T-helper 22 cell (primary cell): ENCODE measurements around the gene BARD1.
"Not testable (repeated sequence)": the region's sequence is repeated elsewhere in the genome, so short reads cannot be mapped to it uniquely, and the experiment has no call there.

Source experiments
- DNase-seq: peaks from one replicate; pipeline ENCODE4 v3.0.0-alpha.2; 2020; ENCODE audit warnings: low read depth

The BARD1 gene

DNA sequence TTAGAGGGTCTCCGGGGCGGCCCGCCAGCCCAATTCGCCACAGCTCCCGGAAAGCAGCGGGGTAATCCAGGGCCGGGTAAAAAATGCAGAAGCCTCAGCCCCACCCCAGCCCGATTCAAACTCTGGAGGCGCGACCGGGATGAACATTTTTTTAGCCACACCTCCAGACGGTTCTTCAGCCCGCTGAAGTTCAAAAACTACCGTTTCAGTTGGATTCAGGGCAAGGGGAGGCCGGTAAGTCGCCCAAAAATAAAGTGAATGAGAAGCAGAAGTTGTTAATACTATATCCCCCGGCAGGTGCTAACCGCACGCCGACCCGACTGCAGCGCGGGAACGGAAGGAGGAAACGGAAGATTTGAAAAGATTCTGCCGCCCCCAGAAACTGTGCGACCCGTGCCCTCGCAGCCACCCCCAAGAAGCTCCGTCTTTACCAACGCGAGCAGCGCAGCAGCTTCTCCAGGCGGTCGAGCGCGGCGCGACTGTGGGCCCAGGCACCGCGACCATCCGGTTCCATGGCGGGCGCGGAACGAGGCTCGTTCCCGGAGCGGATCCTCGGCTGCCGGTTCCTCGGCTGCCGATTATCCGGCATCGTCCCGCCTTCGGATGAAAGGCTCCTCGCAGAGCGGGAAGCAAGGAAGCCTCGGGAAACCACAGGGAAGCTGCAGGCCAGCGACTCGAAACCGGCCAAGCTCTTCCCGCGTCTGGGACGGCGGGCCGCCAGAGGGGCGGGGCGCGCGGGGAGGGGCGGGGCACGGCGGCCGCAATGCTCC is at the start of gene BARD1:
TSS of gene BARD1 (minus strand) at position 703 of the 770 bp plus-strand sequence. CDS start at position 589, 114 bp downstream.
- peak; percentile 36 for DNase-seq

DNA sequence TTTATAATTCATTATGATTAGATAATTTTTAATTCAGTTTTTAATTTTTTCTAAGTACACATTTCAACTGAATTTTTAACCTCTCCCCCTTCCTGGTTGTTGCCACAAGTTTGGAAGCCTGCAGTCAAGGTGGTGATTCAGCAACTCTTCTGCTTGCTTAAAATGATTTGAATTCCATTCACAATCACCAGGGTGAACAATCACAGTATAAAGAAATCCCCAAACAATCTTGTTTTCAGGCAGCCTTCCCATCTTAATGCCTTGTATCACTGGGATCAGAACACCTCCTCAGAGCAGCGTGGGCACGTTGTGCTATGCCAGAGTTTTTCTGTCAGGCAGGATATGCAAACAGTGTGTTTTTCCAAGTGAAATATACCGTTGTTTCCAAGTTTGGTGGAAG is 46.7 kb upstream of the BARD1 start:
- DNase-seq = no peak

DNA sequence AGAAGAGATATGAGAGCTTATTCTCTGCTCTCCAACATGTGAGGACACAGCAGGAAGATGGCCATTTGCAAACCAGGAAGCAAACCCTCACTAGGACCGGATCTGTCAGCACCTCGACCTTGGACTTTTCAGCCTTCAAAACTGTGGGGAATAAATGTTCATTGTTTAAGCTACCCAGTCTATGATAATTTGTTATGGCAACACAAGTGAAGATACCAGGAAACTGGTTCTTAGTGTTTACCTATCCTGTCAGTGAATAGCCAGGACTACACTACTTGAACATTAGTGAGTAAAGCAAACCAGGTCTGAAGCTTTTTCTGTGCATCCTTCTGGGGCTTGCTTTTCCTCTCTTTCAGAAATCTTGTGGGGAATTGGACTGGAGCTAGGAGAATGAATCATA is 44.4 kb upstream of the BARD1 start:
- DNase-seq = no peak

DNA sequence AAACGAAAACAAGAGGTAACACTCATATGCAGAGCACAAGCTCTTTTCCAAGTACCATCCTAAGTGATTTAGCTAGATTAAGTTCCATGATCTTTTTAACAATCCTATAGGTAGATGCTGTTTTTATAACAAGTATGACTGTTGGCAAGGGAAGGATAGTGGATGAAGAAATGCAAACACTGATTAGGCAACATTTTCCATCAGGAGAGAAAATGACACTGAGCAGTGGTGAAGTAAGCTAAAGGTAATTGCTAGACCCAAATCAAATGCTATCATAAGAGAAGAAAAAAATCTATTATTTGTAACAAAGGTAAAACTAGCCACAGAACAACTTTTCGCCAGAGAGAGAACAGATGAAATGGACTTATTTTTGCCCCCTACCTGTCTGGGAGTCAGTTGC is 34.3 kb upstream of the BARD1 start:
- DNase-seq = no peak

DNA sequence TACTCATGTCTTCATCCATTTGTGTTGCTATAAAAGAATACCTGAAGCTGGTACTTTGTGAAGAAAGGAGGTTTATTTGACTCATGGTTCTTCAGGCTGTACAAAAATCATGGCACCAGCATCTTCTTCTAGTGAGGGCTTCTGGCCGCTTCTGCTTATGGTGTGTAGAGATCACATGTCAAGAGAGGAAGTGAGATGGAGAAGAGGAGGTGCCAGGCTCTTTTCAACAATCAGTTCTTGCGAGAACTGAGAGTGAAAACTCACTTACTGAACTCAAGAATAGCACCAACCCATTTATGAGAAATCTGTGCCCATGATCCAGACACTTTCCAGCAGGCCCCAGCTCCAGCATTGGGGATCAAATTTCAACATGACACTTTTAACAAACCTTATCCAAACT is 30.0 kb upstream of the BARD1 start:
- DNase-seq = no peak

DNA sequence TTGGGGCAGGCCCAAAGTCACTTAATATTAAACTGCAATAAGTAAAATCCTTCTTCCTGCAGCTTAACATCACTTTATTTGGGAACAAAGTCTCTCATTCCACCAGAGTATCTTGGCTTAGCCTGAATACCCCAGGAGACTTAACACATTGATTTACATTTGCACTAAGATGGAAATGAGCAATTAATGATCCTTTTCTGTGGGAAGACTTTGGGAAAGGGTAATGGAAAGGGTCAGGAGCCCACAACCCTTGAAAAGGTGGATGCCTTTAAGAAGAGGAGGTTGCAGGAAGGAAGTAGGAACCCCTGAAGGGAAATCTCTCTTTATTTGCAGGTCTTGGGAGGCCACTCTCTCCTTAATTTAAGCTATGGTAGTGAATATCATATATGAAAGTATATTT is 28.0 kb upstream of the BARD1 start:
- DNase-seq = no peak

DNA sequence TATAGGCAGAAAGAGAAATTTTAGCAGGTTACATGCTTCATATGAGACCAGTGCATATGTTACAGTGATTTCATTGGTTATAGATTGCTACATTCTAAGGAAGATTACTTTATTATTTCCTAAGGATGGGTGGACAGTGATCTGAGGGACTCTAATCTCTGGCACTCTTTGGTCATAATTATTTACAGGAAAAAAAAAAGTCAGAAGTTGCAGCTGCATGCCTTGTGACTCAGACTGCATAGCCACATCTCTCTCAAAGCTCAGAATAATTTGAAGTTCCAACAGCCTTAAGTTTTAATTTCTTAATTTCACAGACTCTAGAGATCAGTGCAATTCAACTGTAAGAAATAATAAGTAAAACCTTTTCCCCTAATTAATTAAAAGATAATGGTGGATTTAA is 27.1 kb upstream of the BARD1 start:
- DNase-seq = no peak

DNA sequence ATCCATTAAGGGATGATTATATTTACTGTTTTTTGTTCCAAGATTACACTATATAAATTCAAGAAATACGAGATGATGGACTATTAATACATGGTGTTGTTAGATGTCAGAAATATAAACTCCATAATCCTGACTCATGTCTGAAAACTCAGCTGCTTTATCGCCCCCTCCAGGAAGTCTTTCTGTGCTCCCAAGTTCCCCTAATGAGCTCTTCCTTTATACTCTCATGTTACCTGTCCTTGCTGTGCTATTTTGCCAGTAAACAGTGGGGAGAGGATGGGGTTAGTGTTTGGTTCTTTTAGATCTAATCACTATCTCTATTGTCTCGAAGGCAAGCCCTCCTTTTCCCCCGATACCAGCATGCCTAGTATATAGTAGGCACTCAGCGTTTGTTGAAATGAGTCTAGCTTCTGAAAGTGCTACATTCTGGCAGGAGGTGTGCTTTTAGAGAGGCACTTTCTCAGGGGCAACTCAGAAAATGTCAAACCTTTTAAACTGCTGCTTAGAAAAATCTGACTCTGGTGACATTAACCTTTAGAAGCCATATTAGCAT is 21.4 kb upstream of the BARD1 start:
- DNase-seq = no peak

DNA sequence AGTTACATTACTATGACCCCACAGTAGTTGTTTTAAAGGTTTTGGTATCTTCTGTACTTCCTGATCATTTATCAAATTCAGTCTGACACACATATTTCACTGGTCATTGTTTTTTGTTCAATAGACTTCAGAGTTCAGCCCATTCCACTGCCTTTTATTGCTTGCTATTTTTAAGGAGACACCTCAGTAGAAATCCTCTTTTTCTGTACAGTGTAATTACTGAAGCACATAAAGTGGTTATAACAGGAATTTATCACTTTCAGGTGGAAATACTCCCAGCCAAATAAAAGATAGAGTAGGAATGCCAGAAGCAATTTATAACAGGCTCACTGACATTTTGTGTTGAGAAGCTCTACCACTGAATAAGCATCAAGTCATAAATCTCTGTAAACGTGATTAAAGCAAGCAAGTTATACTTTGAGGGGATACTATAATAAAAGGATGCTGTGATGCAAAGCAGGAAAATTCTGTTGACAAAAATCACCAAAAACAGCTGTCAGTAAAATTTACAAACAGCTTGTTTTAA is 6.6 kb upstream of the BARD1 start:
- no peak for DNase-seq

DNA sequence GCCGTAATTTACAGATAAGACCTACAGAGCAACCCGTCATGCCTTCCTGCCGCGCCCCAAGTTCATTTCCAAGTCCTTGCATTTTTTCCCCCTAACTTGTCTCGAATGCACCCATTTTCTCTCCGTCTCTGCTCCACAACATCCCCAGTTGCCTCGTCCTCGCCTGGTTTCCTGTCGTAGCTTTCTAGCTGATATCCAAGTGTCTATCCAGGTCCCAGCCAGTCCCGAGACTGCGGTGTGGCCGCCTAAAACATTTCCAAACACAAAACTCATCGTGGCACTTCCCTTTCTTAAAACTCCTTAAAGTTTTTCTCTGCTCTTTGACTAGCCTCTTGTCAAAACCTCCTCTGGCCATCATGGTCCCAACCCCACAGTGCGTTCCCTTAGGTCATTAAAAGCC is 1.2 kb upstream of the BARD1 start:
- no peak for DNase-seq

DNA sequence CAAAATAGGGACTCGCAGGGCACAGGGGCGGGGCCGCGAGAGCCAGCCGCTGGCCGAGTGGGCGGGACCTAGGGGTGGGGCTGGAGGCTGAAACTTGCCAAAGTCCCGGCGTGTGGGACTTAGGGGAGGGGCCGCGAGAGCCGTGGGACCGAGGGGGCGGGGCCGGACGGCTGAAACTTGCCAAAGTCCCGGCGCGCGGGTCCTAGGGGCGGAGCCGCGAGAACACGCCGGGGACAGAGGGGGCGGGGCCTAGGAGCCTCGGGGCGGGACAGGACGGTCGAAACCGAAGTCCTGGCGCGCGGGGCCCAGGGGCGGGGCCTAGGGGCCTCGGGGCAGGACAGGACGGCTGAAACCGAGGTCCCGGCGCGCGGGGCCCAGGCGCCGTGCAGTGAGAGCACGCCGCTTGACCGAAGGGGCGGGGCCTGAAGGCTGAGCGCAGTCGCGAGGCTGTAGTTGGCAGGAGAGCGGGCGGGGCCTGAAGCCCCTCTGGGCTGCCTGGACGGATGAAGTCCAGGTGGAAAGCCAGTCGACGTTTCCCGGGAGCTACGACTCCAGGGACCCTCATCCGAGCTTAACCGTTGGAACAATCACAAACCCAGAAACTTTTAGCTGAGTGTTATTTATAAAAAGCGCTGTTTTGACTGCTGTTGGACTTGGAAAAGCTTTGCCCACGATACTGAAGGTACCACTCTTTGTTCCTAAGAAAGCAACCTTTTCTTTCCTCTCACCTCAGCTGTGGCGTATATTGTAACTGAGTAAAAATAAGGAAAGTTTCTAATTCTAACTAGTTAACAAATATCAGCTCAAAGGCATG is 475 bp upstream of the BARD1 start:
- peak; percentile 93 for DNase-seq

DNA sequence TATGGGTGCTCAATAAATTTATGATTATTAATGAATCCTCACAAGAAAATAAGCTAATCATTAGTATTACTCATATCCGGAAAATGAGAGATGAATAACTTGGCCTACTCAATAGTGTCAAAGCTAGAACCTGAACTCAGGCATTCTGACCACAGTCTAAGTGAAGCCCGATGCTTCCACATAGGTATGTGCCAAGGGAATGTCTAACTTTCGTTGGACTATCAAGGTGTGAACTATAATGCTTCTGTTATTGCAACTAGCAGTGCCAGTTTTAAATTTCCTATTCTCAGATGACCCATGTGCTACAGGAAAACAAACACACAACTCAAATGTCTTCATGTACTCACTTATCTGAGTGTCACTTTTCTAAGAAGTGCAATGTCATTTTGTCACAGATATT is 1.8 kb downstream of the BARD1 start:
- DNase-seq = no peak

DNA sequence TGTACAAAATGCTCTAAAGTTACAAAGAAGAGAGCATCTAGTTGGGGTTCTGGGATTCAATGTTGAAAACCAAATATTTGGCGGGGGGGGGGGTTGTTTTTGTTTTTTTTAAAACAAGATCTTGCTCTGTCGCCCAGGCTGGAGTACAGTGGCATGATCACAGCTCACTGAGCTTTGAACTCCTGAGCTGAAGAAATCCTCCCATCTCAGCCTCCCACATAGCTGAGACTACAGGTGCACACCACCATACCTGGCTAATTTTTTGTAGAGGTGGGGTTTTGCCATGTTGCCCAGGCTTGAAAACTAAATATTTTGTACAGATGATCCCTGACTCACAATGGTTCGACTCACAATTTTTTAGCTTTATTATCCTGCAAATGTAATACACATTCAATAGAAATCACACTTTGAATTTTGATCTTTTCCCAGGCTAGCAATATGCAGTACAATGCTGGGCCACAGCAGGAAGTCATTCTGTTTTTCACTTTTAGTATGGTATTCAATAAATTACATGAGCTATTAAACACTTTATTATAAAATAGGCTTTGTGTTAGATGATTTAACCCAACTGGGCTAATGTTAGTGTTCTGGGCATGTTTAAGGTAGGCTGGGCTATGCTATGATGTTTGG is 7.6 kb downstream of the BARD1 start:
- no peak for DNase-seq

DNA sequence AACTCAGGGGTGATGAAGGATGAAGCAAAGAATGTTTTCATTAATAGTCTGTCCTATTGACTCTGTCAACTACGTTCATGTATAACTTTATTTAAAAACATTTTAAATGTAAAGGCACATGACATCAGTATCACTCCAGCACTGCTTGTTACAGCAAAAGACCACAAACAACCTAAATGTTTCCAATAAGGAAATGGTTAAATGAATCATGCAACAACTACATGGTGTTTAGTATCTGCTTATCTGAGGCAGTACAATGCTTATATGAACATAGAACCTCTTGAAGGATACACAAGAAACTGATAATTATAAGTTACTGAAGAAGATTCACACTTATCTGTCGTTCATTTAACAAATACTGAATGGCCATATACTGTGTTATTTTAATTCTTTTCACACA is 8.4 kb downstream of the BARD1 start:
- DNase-seq = no peak

DNA sequence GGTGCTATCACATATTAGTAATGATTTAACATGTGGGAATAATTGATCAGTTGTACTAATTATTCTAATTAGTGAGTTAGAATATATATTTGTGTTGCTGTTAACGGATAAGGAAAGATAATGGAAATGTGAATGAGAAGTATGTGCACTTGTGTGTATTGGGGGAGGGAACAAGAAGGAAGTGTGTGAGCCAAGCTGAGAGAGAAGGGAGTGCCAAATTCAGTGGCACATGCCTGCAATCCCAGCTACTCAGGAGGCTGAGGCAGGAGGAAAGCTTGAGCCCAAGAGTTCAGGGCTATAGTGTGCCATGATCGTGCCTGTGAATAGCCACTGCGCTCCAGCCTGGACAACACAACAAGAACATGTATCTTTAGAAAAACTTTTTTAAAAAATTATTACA is 9.3 kb downstream of the BARD1 start:
- no peak for DNase-seq

DNA sequence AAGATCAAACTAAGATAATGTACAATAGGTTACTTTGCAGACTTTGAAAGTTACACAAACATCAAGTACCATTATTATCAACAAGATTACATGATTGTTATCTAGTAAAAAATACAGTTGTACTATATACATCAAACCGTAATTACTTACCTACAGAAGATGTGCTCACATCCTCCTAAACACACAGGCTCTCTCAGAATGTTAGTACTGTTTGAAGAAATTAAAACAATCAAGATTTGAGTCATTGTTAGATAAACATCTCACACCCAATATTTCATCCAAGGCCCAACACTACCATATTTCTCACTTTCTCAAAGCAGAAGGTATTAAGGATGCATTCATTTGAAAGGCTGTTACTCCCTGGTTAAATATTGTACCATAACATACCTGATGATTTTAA is 12.6 kb downstream of the BARD1 start:
- DNase-seq = no peak

DNA sequence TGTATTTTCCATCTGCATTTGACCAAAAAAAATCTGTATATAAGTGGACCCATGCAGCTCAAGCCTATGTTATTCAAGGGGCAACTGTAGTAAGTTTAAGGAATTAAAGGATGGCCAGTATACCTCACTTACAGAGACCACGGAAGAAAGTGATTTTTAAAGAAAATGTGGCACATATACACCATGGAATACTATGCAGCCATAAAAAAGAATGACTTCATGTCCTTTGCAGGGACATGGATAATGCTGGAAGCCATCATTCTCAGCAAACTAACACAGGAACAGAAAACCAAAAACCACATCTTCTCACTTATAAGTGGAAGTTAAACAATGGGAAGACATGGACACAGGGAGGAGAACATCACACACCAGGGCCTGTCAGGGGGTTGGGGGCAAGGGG is 26.3 kb downstream of the BARD1 start:
- not testable (repeated sequence) for DNase-seq

DNA sequence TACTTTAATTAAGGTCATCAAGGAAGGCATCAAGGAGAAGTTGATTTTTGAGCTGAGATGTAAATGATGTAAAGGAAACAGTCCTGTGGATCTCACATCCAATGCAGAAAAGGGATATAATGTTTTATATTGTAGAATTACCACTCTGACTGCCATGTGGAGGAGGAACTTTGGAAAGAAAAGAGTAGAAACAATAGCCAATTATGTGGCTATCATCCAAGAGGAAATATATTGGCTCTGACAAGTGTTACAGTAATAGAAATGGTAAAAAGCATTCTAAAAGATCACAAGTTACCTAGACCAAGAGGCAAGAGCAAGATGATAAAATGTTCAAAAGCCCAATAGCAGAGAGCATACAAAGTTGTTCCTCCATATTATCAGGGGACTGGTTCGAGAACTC is 26.8 kb downstream of the BARD1 start:
- DNase-seq = no peak

DNA sequence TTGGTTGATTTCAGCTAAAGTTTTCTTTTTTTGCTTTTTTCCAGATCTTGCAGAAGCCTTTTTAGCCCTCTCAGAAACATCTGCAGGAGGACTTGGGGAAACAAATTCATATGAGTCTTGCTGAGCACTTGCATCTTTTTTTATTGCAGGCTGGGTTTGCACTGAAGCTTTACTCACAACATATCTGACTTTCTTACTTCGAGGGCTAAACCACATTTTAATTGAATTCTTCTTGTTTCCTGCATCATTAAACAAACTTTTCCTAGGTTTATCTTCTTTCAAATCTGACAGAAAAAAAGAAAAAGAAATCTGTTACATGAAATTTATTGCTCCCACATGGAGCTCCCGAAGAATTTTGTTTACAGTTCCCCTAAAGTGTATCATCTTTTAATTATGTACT is 28.3 kb downstream of the BARD1 start:
- DNase-seq = no peak

DNA sequence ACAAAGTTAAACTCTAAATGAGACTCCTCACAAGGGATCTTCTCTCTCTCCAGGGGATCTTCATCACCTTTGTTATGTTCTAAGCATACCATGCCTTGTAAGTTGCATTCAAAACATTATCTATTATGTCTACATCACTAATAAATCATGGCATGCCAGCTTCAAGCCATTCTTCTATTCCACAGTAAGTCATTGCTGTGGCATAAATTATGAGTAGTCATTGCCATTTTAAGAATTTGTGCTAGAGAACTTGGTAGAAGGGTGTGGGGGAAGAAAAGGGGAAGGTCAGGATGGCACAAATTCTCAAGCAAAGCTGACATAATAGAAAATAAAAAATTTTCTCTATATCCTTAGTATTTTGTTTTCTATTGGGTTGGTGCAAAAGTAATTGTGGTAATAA is 33.5 kb downstream of the BARD1 start:
- DNase-seq = no peak

DNA sequence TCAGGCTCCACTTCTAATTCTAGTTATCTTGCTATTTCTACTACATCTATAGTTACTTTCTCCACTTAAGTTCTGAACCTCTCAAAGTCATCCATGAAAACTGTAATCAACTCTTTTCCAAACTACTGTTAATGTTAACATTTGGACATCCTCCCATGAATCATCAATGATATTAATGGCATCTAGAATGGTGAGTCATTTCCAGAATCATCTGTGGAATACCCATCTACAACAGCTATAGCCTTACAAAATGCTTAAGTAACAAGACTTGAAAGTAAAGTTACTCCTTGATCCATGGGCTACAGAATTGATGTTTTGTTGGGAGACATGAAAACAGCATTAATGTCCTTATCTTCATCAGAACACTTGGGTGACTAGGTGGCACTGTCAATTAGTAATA is 35.4 kb downstream of the BARD1 start:
- DNase-seq = no peak

DNA sequence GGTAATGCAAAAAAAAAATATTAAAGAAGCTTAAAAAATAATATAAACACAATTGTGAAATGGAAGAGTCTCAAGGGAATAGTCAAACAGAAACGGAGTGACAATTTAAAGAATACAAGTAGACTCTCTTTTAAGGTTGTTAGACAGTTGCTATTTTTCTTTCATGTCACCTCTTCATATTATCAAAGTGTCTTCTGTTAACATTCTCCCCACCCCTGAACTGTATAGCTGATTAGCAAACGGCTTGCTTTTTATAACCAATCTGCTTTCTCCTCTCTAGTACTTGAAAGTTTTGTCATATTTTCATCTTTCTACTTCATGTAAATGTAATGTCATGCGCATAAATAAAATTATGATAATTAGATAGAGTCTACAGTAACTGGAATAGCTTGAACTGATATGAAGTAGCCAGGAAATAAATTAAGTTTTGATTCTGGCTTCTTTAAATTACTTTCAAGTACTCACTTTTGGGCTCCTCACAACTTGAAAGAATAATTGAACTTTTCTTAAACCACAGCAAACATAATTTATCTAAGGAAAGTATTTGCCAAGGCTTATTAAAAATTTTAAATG is 37.0 kb downstream of the BARD1 start:
- no peak for DNase-seq
